ENCODE data around the gene FCHO1.

DNA sequence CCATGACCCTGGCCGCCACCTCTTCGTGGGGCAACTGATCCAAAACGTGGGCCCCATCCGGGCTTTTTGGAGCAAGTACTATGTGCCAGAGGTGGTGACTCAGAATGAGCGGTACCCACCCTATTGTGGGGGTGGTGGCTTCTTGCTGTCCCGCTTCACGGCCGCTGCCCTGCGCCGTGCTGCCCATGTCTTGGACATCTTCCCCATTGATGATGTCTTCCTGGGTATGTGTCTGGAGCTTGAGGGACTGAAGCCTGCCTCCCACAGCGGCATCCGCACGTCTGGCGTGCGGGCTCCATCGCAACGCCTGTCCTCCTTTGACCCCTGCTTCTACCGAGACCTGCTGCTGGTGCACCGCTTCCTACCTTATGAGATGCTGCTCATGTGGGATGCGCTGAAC is 60.4 kb downstream of the FCHO1 start:
- TF ChIP-seq, protein P1, sequence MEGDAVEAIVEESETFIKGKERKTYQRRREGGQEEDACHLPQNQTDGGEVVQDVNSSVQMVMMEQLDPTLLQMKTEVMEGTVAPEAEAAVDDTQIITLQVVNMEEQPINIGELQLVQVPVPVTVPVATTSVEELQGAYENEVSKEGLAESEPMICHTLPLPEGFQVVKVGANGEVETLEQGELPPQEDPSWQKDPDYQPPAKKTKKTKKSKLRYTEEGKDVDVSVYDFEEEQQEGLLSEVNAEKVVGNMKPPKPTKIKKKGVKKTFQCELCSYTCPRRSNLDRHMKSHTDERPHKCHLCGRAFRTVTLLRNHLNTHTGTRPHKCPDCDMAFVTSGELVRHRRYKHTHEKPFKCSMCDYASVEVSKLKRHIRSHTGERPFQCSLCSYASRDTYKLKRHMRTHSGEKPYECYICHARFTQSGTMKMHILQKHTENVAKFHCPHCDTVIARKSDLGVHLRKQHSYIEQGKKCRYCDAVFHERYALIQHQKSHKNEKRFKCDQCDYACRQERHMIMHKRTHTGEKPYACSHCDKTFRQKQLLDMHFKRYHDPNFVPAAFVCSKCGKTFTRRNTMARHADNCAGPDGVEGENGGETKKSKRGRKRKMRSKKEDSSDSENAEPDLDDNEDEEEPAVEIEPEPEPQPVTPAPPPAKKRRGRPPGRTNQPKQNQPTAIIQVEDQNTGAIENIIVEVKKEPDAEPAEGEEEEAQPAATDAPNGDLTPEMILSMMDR (IDR thresholded peaks at IDR 0.05) = no peak
- TF ChIP-seq POLR2AphosphoS5 (IDR thresholded peaks at IDR 0.05) (no peak), POLR2A (IDR thresholded peaks at IDR 0.05) (no peak), EP300 (IDR thresholded peaks at IDR 0.05; ENCODE audit: low read depth) (no peak)

All from transverse colon (tissue), 4 donors.